ENCODE measurements around the gene MAN1C1.

DNA sequence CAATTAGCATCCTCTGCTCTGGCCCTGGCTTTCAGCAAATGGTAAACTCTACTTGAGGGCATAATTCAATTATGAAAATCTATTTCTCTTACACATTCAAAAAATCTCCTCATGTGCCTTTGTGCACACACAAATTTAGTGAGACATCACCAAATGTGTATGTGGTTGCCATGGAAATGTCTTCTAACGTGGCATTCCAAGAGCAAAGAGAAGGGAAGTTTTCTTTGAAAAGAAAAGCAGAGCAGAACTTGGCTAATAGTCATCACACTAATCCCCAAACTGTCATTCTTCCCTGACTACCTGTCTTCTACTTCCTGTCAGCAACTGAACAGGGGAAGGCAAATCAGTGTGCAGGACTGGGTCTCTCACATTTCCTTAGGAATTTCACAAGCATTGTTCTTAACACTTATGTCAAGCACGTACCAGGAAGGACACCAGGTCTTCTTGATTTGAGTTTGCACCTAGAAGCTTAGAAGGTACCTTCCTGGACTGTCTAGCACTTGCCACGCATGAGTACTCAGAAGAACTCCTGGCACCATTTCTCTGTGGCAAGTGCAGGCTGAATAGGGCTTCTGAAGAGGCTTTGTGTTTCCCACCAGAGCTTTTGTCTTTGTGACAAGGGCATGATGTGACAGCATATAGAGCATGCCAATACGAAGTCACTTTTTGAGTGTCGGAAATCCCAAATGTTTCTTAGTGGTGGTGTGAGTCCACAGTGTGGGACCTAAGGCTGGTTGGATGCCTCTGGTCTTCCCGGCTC lies 32.3 kb downstream of the MAN1C1 start:
- no peak for TF ChIP-seq ZNF274 (IDR thresholded peaks at IDR 0.05; ENCODE audit: low read depth, low read length)
- TF ChIP-seq YY1 (IDR thresholded peaks at IDR 0.05; ENCODE audit: insufficient read depth, insufficient read length): no peak

Data from NT2/D1 (cell line).